ENCODE measurements around the gene NKX3-2.

The NKX3-2 gene

DNA sequence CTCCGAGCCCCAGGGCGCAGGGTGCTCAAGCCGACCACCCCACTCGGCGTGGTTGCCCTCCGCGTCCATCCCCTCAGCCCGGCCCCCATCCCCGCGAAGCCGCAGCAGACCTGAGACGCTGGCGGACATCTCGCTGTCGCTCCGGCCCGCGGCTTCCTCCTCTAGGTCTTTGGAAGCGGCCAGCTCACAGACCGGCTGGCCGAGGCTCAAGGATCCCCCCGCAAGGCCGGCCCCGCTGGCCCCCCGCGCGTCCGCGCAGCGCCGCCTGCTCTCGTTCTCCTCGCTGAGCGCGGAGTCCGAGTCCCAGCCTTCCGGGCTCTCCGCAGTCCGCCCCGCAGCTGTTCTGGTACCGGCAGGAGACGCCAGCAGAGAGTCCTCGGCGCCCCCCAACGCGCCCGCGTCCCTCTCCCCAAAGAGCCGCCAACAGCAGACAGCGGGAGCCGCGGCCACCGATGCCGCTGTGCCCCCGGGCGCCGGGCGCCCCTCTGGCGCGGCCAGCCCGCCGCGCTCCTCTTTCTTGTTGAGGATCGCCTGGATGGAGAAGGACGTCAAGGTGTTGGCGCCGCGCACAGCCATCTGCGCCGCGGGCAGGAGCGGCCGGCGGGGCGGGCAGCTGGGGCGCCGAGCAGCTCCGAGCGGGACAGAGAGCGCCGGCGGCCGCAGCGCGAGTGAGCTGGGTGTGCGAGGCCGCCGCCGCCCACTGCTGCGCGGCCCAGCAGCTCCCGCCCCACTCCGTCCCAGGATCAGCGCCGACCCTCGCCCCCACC lies at the start of gene NKX3-2:
TSS of gene NKX3-2 (minus strand) at position 670 of the 767 bp plus-strand sequence. CDS start at position 576, 94 bp downstream.
- peaks cover 0 to 7% of the 10 kb centered on the region in 2 experiments; a peak in 1 of 3 replicates for H3K36me3 ChIP-seq (ENCODE audit: control insufficient read depth in 2 of 2, insufficient read depth in 1 of 2, low read length in 2 of 2)
- CTCF ChIA-PET = interaction anchor here (0.5 to 0.6 kb wide), 3 partner anchors 411 to 437 kb away, joined by 3 to 6 read pairs (median 4); no protein-coding TSS in a partner anchor
- H3K9me3 ChIP-seq (ENCODE audit: control insufficient read depth, insufficient read depth, low read depth, low read length) = no peaks in the 10 kb centered on the region
- peak within 1 kb of the TSS; percentile 57 for H3K4me3 ChIP-seq (ENCODE audit: low read depth, low read length)
- H3K4me1 ChIP-seq (ENCODE audit: control insufficient read depth, insufficient read depth, low read length) = no peaks in the 10 kb centered on the region
- TF ChIP-seq ZBTB20 (tag by site-specific recombination; IDR thresholded peaks at IDR 0.05) (no peak), ZNF202 (tag by site-specific recombination; IDR thresholded peaks at IDR 0.05; ENCODE audit: borderline replicate concordance) (peak; percentile 82), GLIS2 (tag by site-specific recombination; IDR thresholded peaks at IDR 0.05) (peak; percentile 27; the same call in 1 of the 2 replicates), GFI1B (tag by site-specific recombination; IDR thresholded peaks at IDR 0.05) (no peak)
- POLR2A ChIA-PET = interaction anchor here (1.0 kb wide), 1 partner anchor 60 kb away, joined by 5 read pairs; no protein-coding TSS in a partner anchor
- H3K27ac ChIP-seq (ENCODE audit: extremely low read depth, low read depth, low read length) = peak within 1 kb of the TSS; percentile 54; the same call in 1 of the 2 replicates

DNA sequence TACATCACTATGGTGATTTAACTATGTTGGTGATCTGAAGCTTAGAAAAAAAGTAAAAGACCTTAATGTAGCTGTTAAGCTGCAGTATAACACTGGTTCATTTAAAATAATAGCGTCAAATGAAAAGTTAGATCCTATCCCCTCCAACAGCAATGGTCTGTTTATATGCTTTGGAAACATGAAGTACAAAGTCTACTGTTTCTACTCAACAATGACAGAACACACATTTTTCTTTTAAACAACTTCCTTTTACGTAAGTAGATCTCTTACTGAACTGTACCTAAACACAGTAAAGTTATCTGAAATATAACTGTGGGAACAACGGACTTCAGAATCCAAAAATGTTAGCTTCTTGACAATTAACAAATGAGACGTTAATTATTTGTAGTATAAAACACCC lies 47.9 kb upstream of the NKX3-2 start:
- Histone ChIP-seq H3K4me3 (ENCODE audit: low read depth, low read length) (no peak overlapping the region), H3K9me3 (ENCODE audit: control insufficient read depth, insufficient read depth, low read depth, low read length) (no peaks in the 10 kb centered on the region), H3K27ac (ENCODE audit: extremely low read depth, low read depth, low read length) (no peak overlapping the region), H3K4me1 (ENCODE audit: control insufficient read depth, insufficient read depth, low read length) (no peaks in the 10 kb centered on the region), H3K36me3 (ENCODE audit: control insufficient read depth in 2 of 2, insufficient read depth in 1 of 2, low read length in 2 of 2) (peaks cover 4 to 76% of the 10 kb centered on the region in 2 experiments; a peak in 2 of 3 replicates)
- ChIA-PET POLR2A (no interaction called here), CTCF (interaction anchor here (0.8 kb wide), 1 partner anchor 62 kb away, joined by 3 read pairs; no protein-coding TSS in a partner anchor)
- TF ChIP-seq ZNF624 (tag by site-specific recombination; IDR thresholded peaks at IDR 0.05) = no peak
- no peak for TF ChIP-seq ZNF138 (tag by site-specific recombination; IDR thresholded peaks at IDR 0.05; ENCODE audit: borderline replicate concordance)
- TF ChIP-seq ZSCAN23 (tag by site-specific recombination; IDR thresholded peaks at IDR 0.05) = no peak
- no peak for TF ChIP-seq ZNF211 (tag by site-specific recombination; IDR thresholded peaks at IDR 0.05; ENCODE audit: low read depth)
- no peak for TF ChIP-seq ZNF394 (tag by site-specific recombination; IDR thresholded peaks at IDR 0.05; ENCODE audit: borderline replicate concordance)
- no peak for TF ChIP-seq ZBTB7A (tag by site-specific recombination; IDR thresholded peaks at IDR 0.05; ENCODE audit: low read depth)
- no peak for TF ChIP-seq ZXDB (tag by site-specific recombination; IDR thresholded peaks at IDR 0.05)
- TF ChIP-seq, protein P1, sequence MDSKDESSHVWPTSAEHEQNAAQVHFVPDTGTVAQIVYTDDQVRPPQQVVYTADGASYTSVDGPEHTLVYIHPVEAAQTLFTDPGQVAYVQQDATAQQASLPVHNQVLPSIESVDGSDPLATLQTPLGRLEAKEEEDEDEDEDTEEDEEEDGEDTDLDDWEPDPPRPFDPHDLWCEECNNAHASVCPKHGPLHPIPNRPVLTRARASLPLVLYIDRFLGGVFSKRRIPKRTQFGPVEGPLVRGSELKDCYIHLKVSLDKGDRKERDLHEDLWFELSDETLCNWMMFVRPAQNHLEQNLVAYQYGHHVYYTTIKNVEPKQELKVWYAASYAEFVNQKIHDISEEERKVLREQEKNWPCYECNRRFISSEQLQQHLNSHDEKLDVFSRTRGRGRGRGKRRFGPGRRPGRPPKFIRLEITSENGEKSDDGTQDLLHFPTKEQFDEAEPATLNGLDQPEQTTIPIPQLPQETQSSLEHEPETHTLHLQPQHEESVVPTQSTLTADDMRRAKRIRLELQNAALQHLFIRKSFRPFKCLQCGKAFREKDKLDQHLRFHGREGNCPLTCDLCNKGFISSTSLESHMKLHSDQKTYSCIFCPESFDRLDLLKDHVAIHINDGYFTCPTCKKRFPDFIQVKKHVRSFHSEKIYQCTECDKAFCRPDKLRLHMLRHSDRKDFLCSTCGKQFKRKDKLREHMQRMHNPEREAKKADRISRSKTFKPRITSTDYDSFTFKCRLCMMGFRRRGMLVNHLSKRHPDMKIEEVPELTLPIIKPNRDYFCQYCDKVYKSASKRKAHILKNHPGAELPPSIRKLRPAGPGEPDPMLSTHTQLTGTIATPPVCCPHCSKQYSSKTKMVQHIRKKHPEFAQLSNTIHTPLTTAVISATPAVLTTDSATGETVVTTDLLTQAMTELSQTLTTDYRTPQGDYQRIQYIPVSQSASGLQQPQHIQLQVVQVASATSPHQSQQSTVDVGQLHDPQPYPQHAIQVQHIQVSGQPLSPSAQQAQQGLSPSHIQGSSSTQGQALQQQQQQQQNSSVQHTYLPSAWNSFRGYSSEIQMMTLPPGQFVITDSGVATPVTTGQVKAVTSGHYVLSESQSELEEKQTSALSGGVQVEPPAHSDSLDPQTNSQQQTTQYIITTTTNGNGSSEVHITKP (tag by site-specific recombination; IDR thresholded peaks at IDR 0.05) = no peak
- TF ChIP-seq KLF1 (tag by site-specific recombination; IDR thresholded peaks at IDR 0.05) = no peak
- TF ChIP-seq SP3 (tag by site-specific recombination; IDR thresholded peaks at IDR 0.05) = no peak
- no peak for TF ChIP-seq ZNF701 (tag by site-specific recombination; IDR thresholded peaks at IDR 0.05)
- no peak for TF ChIP-seq ZNF660 (tag by site-specific recombination; IDR thresholded peaks at IDR 0.05)
- TF ChIP-seq ZBTB21 (tag by site-specific recombination; IDR thresholded peaks at IDR 0.05) = no peak
- no peak for TF ChIP-seq ZNF37A (tag by site-specific recombination; IDR thresholded peaks at IDR 0.05)
- no peak for TF ChIP-seq PRDM4 (tag by site-specific recombination; IDR thresholded peaks at IDR 0.05)
- no peak for TF ChIP-seq ZFHX2 (tag by site-specific recombination; conservative IDR thresholded peaks at IDR 0.05)
- TF ChIP-seq ZNF10 (tag by site-specific recombination; IDR thresholded peaks at IDR 0.05) = no peak
- no peak for TF ChIP-seq SALL2 (tag by site-specific recombination; IDR thresholded peaks at IDR 0.05; ENCODE audit: borderline replicate concordance)
- no peak for TF ChIP-seq ZNF423 (tag by site-specific recombination; IDR thresholded peaks at IDR 0.05)
